Measurements from ENCODE around the gene PRDM16.

Gene PRDM16

DNA sequence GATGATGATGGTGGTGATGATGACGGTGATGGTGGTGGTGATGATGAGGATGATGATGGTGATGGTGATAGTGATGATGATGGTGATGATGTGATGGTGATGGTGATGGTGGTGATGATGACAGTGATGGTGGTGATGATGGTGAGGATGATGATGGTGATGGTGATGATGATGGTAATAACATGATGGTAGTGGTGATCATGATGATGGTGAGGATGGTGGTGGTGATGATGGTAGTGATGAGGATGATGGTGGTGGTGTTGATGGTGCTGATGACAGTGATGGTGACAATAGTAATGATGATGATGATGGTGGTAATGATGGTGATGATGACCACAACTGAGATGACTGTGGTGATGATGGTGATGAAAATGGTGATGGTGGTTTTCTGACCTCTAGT, 42.9 kb upstream of the PRDM16 start:
- H3K9me3 ChIP-seq (ENCODE audit: control insufficient read depth in 1 of 2, low read length in 2 of 2) = no peaks in the 10 kb centered on the region
- no peaks in the 10 kb centered on the region for H3K4me1 ChIP-seq (ENCODE audit: control insufficient read depth in 1 of 2, insufficient read depth in 2 of 2, low read length in 2 of 2)
- no peak overlapping the region for H3K27ac ChIP-seq (ENCODE audit: low read depth, low read length)
- peaks cover 8 to 18% of the 10 kb centered on the region in 2 donors for H3K27me3 ChIP-seq (ENCODE audit: control insufficient read depth in 1 of 2, insufficient read depth in 2 of 2, low read length in 2 of 2)
- H3K4me3 ChIP-seq (ENCODE audit: low read depth in 1 of 2, low read length in 2 of 2) = no peak overlapping the region
- H3K9ac ChIP-seq (ENCODE audit: low read depth in 1 of 2, low read length in 2 of 2) = no peak overlapping the region
- H3K36me3 ChIP-seq (ENCODE audit: control insufficient read depth in 1 of 2, insufficient read depth in 2 of 2, low read length in 2 of 2) = no peaks in the 10 kb centered on the region

DNA sequence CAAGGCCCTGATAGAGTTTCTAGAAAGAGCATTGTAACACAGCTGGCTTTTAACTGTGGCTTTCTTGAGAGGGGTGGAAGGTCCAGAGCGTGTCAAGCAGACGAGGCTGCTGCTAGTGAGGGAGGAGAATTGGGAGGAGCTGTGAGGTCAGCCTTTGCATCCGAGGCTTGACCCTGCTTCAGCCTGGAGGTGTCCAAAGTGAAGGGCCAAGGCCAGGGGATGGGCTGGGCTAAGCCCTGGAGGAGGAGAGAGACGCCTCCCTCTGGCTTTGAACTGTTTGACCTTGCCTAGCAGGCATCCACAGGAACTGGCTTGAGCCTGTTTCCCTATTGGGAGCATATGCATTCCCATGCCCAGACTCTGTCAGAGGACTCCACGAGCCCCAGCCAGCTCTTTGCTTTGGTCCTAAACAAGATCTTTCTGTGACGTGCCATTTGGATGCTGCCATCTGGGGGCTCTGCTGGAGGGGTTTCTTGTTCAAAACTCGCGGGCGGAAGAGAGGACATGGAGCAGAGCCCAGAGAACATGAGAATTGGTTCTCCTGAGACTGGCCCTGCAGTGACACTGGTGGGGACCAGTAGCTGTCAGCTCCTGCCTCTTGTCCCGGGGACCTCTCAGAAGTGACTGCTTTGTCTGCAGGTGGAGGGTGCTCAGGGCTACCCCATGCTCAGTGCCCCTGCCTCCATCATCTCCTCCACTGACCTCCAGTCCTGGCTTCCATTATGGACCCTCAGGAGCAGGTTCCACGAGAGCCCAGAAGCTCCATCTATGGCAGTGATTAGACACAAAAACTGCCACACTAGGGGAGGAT, 42.2 kb upstream of the PRDM16 start:
- Histone ChIP-seq H3K4me3 (ENCODE audit: low read depth in 1 of 2, low read length in 2 of 2) (no peak overlapping the region), H3K4me1 (ENCODE audit: control insufficient read depth in 1 of 2, insufficient read depth in 2 of 2, low read length in 2 of 2) (no peaks in the 10 kb centered on the region), H3K27ac (ENCODE audit: low read depth, low read length) (no peak overlapping the region), H3K36me3 (ENCODE audit: control insufficient read depth in 1 of 2, insufficient read depth in 2 of 2, low read length in 2 of 2) (no peaks in the 10 kb centered on the region), H3K9ac (ENCODE audit: low read depth in 1 of 2, low read length in 2 of 2) (no peak overlapping the region), H3K27me3 (ENCODE audit: control insufficient read depth in 1 of 2, insufficient read depth in 2 of 2, low read length in 2 of 2) (peaks cover 8 to 18% of the 10 kb centered on the region in 2 donors), H3K9me3 (ENCODE audit: control insufficient read depth in 1 of 2, low read length in 2 of 2) (no peaks in the 10 kb centered on the region)

DNA sequence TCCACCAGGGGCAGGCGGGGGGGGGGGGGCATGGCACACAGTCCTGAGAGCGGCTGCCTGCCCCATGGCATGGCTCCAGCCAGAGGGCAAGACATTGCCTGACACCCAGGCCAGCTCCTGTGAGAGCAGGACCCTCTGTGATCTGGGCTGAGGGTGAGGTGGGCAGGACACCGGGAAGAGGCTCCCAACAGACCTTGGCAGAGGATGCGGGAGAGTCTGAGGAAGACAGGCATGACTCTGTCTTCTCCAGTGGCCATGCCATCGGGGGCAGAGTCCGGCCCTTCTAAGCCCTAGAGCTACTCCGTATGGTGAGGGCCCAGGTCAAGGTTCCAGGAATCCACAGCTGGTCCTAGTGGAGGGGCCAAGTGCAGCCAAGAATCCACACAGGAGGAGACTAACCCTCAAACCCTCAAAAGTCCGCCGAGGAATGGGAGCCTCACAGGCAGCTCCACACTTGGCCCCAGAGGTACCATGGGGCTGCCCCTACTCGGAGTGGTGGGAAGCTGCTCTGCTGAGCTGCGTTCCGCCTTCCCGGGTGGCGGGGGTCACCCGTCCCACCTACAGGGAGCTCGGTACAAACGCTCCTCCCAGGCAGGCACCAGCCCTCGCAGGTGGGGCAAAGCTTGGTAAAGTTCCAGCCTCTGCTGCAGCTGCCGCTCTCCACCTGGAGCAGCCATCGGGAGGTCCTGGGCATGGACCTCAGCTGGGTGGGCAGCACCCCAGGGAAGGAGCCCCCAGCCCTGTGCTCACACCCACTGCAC, 41.2 kb upstream of the PRDM16 start:
- Histone ChIP-seq H3K4me1 (ENCODE audit: control insufficient read depth in 1 of 2, insufficient read depth in 2 of 2, low read length in 2 of 2) (no peaks in the 10 kb centered on the region), H3K4me3 (ENCODE audit: low read depth in 1 of 2, low read length in 2 of 2) (no peak overlapping the region), H3K27me3 (ENCODE audit: control insufficient read depth in 1 of 2, insufficient read depth in 2 of 2, low read length in 2 of 2) (peaks cover 8 to 18% of the 10 kb centered on the region in 2 donors), H3K36me3 (ENCODE audit: control insufficient read depth in 1 of 2, insufficient read depth in 2 of 2, low read length in 2 of 2) (no peaks in the 10 kb centered on the region), H3K27ac (ENCODE audit: low read depth, low read length) (no peak overlapping the region), H3K9ac (ENCODE audit: low read depth in 1 of 2, low read length in 2 of 2) (no peak overlapping the region), H3K9me3 (ENCODE audit: control insufficient read depth in 1 of 2, low read length in 2 of 2) (no peaks in the 10 kb centered on the region)

DNA sequence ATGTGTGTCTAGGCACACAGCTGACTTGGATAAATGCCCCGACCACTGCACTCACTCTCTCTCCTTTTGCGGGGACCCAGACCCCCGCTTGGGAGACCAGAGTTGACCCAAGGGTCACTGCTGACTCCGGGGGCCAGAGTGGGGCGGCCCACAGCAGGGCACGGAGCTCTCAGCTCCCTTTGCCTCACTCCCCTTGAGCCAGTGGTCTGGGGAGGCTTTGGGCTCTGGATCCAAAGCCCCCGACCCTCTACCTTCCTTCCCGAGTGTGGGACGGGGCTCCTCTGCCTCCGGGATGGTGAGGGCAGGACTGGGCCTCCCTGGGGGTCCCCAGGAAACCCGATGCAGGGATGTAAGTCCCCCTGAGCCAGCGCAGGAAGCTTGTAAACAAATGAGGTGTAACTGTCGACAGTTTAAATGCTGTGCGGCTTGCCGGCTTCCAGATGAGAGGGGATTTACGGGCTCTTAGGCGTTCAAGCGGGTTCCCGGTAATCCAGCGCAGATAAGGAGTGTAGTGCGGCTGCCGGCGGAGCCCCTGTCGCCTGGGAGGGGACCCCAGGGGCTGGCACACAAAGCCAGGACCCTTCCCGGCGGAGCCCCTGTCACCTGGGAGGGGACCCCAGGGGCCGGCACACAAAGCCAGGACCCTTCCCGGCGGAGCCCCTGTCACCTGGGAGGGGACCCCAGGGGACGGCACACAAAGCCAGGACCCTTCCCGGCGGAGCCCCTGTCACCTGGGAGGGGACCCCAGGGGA, 40.3 kb upstream of the PRDM16 start:
- no peak overlapping the region for H3K9ac ChIP-seq (ENCODE audit: low read depth in 1 of 2, low read length in 2 of 2)
- no peaks in the 10 kb centered on the region for H3K4me1 ChIP-seq (ENCODE audit: control insufficient read depth in 1 of 2, insufficient read depth in 2 of 2, low read length in 2 of 2)
- no peak overlapping the region for H3K4me3 ChIP-seq (ENCODE audit: low read depth in 1 of 2, low read length in 2 of 2)
- H3K9me3 ChIP-seq (ENCODE audit: control insufficient read depth in 1 of 2, low read length in 2 of 2) = no peaks in the 10 kb centered on the region
- peaks cover 8 to 18% of the 10 kb centered on the region in 2 donors for H3K27me3 ChIP-seq (ENCODE audit: control insufficient read depth in 1 of 2, insufficient read depth in 2 of 2, low read length in 2 of 2)
- no peak overlapping the region for H3K27ac ChIP-seq (ENCODE audit: low read depth, low read length)
- H3K36me3 ChIP-seq (ENCODE audit: control insufficient read depth in 1 of 2, insufficient read depth in 2 of 2, low read length in 2 of 2) = no peaks in the 10 kb centered on the region

DNA sequence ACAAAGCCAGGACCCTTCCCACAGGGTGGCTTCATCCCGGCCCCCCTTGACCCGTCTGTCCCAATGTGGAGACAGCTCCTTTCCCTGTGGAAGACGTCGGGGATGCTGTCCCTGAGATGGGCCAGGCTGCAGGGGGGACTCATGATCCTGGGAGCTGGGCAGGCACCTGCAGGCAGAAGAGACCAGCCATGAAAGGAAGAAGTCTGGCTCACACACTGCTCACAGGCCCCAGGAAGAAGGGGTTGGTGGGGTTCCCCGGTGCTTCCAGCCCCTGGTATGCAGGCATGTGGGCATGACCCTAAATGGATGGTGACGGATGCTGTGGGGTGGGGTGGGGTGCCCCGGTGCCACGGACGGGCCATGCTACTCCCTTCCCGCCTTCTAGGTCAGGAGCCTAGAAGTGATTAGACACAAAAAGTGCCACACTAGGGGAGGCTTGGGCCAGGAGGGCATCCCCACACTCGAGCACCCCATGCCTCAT, 39.5 kb upstream of the PRDM16 start:
- Histone ChIP-seq H3K27me3 (ENCODE audit: control insufficient read depth in 1 of 2, insufficient read depth in 2 of 2, low read length in 2 of 2) (peaks cover 10 to 18% of the 10 kb centered on the region in 2 donors), H3K9ac (ENCODE audit: low read depth in 1 of 2, low read length in 2 of 2) (no peak overlapping the region), H3K4me1 (ENCODE audit: control insufficient read depth in 1 of 2, insufficient read depth in 2 of 2, low read length in 2 of 2) (no peaks in the 10 kb centered on the region), H3K27ac (ENCODE audit: low read depth, low read length) (no peak overlapping the region), H3K36me3 (ENCODE audit: control insufficient read depth in 1 of 2, insufficient read depth in 2 of 2, low read length in 2 of 2) (no peaks in the 10 kb centered on the region), H3K9me3 (ENCODE audit: control insufficient read depth in 1 of 2, low read length in 2 of 2) (no peaks in the 10 kb centered on the region), H3K4me3 (ENCODE audit: low read depth in 1 of 2, low read length in 2 of 2) (no peak overlapping the region)

DNA sequence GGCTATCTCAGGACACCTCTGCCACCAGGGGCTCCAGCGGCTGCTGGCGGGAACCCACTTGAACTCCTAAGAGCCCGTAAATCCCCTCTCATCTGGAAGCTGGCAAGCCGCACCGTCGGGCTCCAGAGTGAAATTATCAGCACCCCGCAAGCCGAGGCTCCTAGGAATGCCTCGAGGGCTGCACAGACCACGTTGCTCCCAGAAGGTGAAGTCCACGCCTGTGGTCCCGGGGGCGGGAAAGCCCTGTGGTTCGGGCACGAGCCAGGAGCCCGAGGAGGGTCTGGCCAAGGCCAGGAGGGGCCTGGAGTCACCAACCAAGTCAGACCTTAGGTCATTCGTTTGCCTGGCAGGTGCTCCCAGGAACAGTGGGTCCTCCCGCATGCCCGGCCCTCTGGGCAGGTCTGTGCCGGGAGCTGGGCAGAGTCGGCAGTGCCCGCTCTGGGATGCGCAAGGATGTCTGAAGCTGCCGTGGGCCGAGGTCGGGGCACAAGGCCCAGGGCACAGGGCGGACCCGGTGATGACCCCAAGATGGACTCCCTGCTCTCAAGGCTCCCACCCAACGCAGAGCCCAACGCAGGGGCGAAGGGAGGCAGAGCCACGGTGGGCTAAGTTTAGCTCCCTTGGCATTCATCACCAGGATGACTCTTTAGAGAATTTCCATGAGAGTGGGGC, 38.9 kb upstream of the PRDM16 start:
- no peak overlapping the region for H3K4me3 ChIP-seq (ENCODE audit: low read depth in 1 of 2, low read length in 2 of 2)
- H3K27me3 ChIP-seq (ENCODE audit: control insufficient read depth in 1 of 2, insufficient read depth in 2 of 2, low read length in 2 of 2) = peaks cover 12 to 18% of the 10 kb centered on the region in 2 donors
- no peaks in the 10 kb centered on the region for H3K9me3 ChIP-seq (ENCODE audit: control insufficient read depth in 1 of 2, low read length in 2 of 2)
- H3K9ac ChIP-seq (ENCODE audit: low read depth in 1 of 2, low read length in 2 of 2) = no peak overlapping the region
- no peaks in the 10 kb centered on the region for H3K4me1 ChIP-seq (ENCODE audit: control insufficient read depth in 1 of 2, insufficient read depth in 2 of 2, low read length in 2 of 2)
- no peak overlapping the region for H3K27ac ChIP-seq (ENCODE audit: low read depth, low read length)
- no peaks in the 10 kb centered on the region for H3K36me3 ChIP-seq (ENCODE audit: control insufficient read depth in 1 of 2, insufficient read depth in 2 of 2, low read length in 2 of 2)

DNA sequence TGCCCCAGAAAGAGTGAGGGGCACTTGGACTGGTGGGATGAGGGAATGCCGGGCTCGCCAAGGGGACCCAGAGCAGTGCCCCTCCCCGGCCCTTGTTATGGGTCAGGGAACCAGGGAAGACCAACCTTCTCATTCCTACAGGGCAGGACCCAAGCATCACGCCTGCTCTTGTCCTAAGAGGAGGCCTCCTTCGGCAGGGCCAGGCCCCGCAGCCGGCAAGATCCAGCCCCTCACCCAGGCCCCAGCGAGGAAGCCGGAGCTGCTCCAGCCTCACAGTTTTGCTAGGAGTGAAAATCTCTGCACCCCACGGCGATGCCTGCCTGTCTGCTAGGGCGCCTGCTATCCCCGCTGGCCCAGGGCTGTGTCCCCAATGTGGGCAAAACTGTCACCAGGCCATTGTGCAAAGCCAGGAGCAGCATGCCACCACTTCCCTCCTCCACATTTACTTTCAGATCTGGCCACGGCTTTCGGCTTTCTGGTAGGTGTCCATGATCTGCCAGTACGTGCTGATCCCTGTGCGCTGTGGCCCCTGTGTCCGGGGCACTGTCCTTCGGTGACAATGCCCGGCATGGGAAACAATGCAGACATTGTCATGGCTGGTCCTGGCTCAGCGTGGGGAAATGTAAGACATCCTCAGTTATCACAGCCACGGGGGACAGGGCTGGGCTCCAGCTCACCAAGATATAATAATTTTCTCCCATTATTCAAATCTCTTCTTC, 38.2 kb upstream of the PRDM16 start:
- Histone ChIP-seq H3K9ac (ENCODE audit: low read depth in 1 of 2, low read length in 2 of 2) (no peak overlapping the region), H3K4me1 (ENCODE audit: control insufficient read depth in 1 of 2, insufficient read depth in 2 of 2, low read length in 2 of 2) (no peaks in the 10 kb centered on the region), H3K9me3 (ENCODE audit: control insufficient read depth in 1 of 2, low read length in 2 of 2) (no peaks in the 10 kb centered on the region), H3K27me3 (ENCODE audit: control insufficient read depth in 1 of 2, insufficient read depth in 2 of 2, low read length in 2 of 2) (peaks cover 12 to 18% of the 10 kb centered on the region in 2 donors), H3K4me3 (ENCODE audit: low read depth in 1 of 2, low read length in 2 of 2) (no peak overlapping the region), H3K36me3 (ENCODE audit: control insufficient read depth in 1 of 2, insufficient read depth in 2 of 2, low read length in 2 of 2) (no peaks in the 10 kb centered on the region), H3K27ac (ENCODE audit: low read depth, low read length) (no peak overlapping the region)

DNA sequence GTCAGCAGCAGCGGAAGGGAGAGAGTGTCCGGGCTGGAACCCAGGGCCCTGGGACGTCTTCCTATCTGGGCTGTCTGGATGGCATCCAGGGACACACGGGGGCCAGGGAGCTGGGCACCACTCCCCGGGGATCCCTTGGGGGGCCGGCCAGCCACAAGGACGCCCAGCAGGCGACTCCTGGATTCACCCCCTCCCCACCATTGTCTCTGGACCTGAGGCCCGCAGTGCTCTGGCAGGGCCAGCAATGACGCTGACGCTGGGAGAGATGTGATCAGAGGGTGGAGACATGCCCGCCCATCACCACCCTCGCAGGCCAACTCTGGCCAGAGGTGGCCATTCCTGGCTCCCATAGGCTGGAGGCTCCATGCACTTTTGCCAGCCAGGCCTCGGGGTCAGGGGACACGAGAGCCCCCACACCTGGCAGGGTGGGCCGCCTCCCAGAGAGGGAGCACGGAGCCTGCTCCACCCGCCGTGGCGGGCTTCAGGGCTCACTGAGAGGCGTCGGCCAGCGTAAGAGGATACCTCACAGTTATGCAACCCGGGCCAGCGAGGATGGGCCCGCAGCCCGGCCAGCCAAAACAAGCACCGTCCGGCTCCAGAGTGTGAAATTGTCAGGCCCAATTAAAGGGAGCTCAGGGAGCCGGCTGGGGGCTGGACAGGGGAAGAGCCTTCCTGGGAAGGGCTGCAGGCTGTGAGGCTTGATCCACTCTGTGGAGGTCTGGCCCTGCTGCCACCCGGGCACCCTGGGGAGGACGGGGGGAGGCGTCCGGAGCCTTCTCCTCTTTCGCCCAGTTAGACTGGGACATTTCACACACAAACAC, 37.4 kb upstream of the PRDM16 start:
- H3K9me3 ChIP-seq (ENCODE audit: control insufficient read depth in 1 of 2, low read length in 2 of 2) = no peaks in the 10 kb centered on the region
- no peak overlapping the region for H3K27ac ChIP-seq (ENCODE audit: low read depth, low read length)
- H3K4me3 ChIP-seq (ENCODE audit: low read depth in 1 of 2, low read length in 2 of 2) = no peak overlapping the region
- H3K4me1 ChIP-seq (ENCODE audit: control insufficient read depth in 1 of 2, insufficient read depth in 2 of 2, low read length in 2 of 2) = no peaks in the 10 kb centered on the region
- H3K9ac ChIP-seq (ENCODE audit: low read depth in 1 of 2, low read length in 2 of 2) = no peak overlapping the region
- peaks cover 12 to 18% of the 10 kb centered on the region in 2 donors for H3K27me3 ChIP-seq (ENCODE audit: control insufficient read depth in 1 of 2, insufficient read depth in 2 of 2, low read length in 2 of 2)
- H3K36me3 ChIP-seq (ENCODE audit: control insufficient read depth in 1 of 2, insufficient read depth in 2 of 2, low read length in 2 of 2) = no peaks in the 10 kb centered on the region
